Loucy (cell line): ENCODE data around the gene PDK3.

Experiments used
- H2AFZ ChIP-seq: fragments of 200-600 bp; sonication (generic); 2 replicates; pipeline ENCODE4 v1.6.0; 2016; ENCODE audit warnings: antibody characterized with exemption, mild to moderate bottlenecking, low read length, moderate library complexity
- H3F3A ChIP-seq: fragments of 200-600 bp; 2 replicates; pipeline ENCODE4 v1.6.0; 2016; ENCODE audit warnings: antibody characterized with exemption, low read depth, mild to moderate bottlenecking
- H3K27me3 ChIP-seq: fragments of 200-600 bp; sonication (generic); 2 replicates; pipeline ENCODE4 v1.6.1; 2014; ENCODE audit warnings: low read length, mild to moderate bottlenecking; ENCODE audit not compliant: insufficient read depth, poor library complexity, severe bottlenecking
- H3K36me3 ChIP-seq: fragments of 200-600 bp; sonication (generic); 2 replicates; pipeline ENCODE4 v1.6.1; 2016; ENCODE audit warnings: low read length; ENCODE audit not compliant: insufficient read depth
- H3K4me1 ChIP-seq: fragments of 200-600 bp; sonication (generic); 2 replicates; pipeline ENCODE4 v1.5.1; 2014; ENCODE audit warnings: low read length, mild to moderate bottlenecking; ENCODE audit not compliant: insufficient read depth, poor library complexity, severe bottlenecking
- H3K4me2 ChIP-seq: fragments of 200-600 bp; sonication (generic); 2 replicates; pipeline ENCODE4 v1.6.0; 2014; ENCODE audit warnings: antibody characterized with exemption, low read length, low read depth, mild to moderate bottlenecking; ENCODE audit not compliant: poor library complexity, severe bottlenecking
- H3K4me3 ChIP-seq: fragments of 200-600 bp; sonication (generic); 2 replicates; pipeline ENCODE4 v1.5.1; 2014; ENCODE audit warnings: low read length, mild to moderate bottlenecking, mixed read lengths; ENCODE audit not compliant: poor library complexity, severe bottlenecking
- H3K79me2 ChIP-seq: fragments of 200-600 bp; sonication (generic); 2 replicates; pipeline ENCODE4 v1.6.1; 2014; ENCODE audit warnings: low read length; ENCODE audit not compliant: insufficient read depth
- H3K9ac ChIP-seq: fragments of 200-600 bp; sonication (generic); 2 replicates; pipeline ENCODE4 v1.6.0; 2014; ENCODE audit warnings: mild to moderate bottlenecking, low read depth, low read length, moderate library complexity; ENCODE audit not compliant: poor library complexity, severe bottlenecking
- H3K9me2 ChIP-seq: fragments of 200-600 bp; sonication (generic); replicated peaks from 2 replicates; pipeline ENCODE4 v1.6.1; 2016; ENCODE audit warnings: low read depth, low read length, mixed read lengths
- H3K9me3 ChIP-seq: fragments of 200-600 bp; sonication (generic); 2 replicates; pipeline ENCODE4 v1.6.1; 2014; ENCODE audit warnings: mild to moderate bottlenecking, antibody characterized with exemption, low read length, low read depth; ENCODE audit not compliant: insufficient read depth
- H4K20me1 ChIP-seq: fragments of 200-600 bp; sonication (generic); 2 replicates; pipeline ENCODE4 v1.6.0; 2014; ENCODE audit warnings: antibody characterized with exemption, low read length, mild to moderate bottlenecking; ENCODE audit not compliant: insufficient read depth, poor library complexity, severe bottlenecking
- EZH2phosphoT487 ChIP-seq: fragments of 200-600 bp; IDR thresholded peaks from 2 replicates; pipeline ENCODE4 v1.6.1; 2018; ENCODE audit warnings: antibody characterized with exemption, mild to moderate bottlenecking, moderate library complexity, borderline replicate concordance
- TF ChIP-seq, protein P1 (sequence below): fragments of 200-600 bp; sonication (generic); conservative IDR thresholded peaks from 2 replicates; pipeline ENCODE4 v1.5.1; 2014; ENCODE audit warnings: mild to moderate bottlenecking, antibody characterized with exemption, low read length

Gene PDK3

DNA sequence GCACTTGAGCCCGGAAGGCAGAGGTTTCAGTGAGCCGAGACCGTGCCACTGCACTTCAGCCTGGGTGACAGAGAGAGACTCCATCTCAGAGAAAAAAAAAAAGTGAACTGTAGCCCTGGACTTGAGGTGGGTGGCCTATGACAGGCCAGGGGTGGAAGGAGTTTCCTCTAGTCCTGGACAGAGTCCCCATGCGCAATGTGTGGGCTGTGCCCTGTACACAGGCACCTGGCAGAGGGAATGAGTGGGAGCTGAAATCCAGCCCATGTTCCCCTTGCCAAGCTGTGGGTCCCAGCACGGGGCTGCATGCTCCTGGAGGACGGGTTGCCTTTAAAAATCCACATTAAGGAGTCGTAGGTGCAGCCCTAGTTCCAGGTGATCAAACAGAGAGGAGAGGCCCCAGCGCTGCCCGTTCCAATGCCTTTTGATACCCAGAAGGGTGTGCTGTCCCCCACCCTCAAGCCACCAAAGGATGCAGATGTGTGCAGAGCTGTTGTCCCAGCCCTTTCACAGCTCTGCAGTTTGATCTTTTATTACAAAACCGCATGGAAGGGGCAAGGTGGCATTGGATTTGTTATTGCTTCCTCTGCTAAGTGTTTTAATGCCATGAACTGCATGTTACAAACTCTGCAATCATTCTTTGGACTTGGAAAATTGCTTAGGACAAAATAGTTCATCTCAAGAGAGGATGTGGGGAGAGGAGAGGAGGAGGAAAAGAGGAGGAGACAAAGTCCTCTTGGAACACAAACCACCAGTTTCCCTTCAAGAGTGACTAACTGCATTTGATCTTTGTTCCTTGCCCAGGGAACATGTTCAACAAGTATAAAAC lies 38.0 kb upstream of the PDK3 start:
- peak overlapping the region; percentile 86 for H2AFZ ChIP-seq

DNA sequence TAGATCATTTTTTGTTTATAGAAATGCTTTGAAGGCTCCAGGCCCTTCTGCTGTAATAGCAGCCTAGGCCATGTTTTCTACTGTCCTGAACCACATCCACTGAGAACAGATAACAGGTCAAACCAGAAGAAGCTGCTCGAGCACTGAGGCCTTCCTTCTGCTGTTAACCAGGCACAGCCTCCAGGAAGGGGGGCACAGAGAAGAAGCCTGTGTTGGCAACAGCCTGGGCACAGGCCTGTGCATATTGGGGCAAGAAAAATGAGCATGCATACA lies 37.4 kb upstream of the PDK3 start:
- Histone ChIP-seq H4K20me1 (no peaks in the 10 kb centered on the region), H2AFZ (no peak overlapping the region), H3K4me3 (peak overlapping the region; percentile 75), H3K36me3 (no peaks in the 10 kb centered on the region), H3F3A (no peaks in the 10 kb centered on the region), H3K4me2 (peak overlapping the region; percentile 90), H3K9ac (peak overlapping the region; percentile 39), H3K27me3 (no peaks in the 10 kb centered on the region), H3K79me2 (no peaks in the 10 kb centered on the region), H3K4me1 (peaks cover 16% of the 10 kb centered on the region), H3K9me2 (no peaks in the 10 kb centered on the region), H3K9me3 (no peaks in the 10 kb centered on the region)
- TF ChIP-seq EZH2phosphoT487, result no peak
- TF ChIP-seq, protein P1, sequence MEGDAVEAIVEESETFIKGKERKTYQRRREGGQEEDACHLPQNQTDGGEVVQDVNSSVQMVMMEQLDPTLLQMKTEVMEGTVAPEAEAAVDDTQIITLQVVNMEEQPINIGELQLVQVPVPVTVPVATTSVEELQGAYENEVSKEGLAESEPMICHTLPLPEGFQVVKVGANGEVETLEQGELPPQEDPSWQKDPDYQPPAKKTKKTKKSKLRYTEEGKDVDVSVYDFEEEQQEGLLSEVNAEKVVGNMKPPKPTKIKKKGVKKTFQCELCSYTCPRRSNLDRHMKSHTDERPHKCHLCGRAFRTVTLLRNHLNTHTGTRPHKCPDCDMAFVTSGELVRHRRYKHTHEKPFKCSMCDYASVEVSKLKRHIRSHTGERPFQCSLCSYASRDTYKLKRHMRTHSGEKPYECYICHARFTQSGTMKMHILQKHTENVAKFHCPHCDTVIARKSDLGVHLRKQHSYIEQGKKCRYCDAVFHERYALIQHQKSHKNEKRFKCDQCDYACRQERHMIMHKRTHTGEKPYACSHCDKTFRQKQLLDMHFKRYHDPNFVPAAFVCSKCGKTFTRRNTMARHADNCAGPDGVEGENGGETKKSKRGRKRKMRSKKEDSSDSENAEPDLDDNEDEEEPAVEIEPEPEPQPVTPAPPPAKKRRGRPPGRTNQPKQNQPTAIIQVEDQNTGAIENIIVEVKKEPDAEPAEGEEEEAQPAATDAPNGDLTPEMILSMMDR, result no peak

More for the DNA sequence above, 38.0 kb upstream of the PDK3 start:
- Histone ChIP-seq H3K4me2 (peak overlapping the region; percentile 90), H3K9me2 (no peaks in the 10 kb centered on the region), H3K9ac (peak overlapping the region; percentile 75), H3K79me2 (no peaks in the 10 kb centered on the region), H3K4me3 (peak overlapping the region; percentile 75), H3K27me3 (no peaks in the 10 kb centered on the region), H3K4me1 (peaks cover 16% of the 10 kb centered on the region), H3K9me3 (no peaks in the 10 kb centered on the region), H3K36me3 (no peaks in the 10 kb centered on the region), H4K20me1 (no peaks in the 10 kb centered on the region), H3F3A (no peaks in the 10 kb centered on the region)
- TF ChIP-seq EZH2phosphoT487, result no peak
- TF ChIP-seq, protein P1, result peak; percentile 47

DNA sequence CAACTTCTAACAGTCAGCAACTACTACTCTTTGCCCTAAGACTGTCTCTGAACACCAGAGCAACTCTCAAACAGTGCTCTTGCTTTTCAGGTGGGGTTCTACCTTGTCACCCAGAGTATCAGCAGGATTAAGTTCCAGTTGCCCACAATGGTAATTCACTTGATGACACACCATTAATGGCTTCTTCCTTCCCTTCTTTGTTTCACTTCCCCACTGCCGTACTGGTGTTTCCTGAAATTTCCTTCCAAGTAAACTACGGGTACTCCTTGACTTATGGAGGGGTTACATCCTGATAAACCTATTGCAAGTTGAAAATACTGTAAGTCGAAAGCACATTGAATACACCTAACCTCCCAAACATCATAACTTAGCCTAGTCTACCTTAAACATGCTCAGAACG lies 36.6 kb upstream of the PDK3 start:
- Histone ChIP-seq H3K9me3 (no peaks in the 10 kb centered on the region), H3K4me2 (no peak overlapping the region), H3K27me3 (no peaks in the 10 kb centered on the region), H3F3A (no peaks in the 10 kb centered on the region), H3K4me3 (no peak overlapping the region), H3K79me2 (no peaks in the 10 kb centered on the region), H3K36me3 (no peaks in the 10 kb centered on the region), H3K9ac (no peak overlapping the region), H2AFZ (no peak overlapping the region), H3K9me2 (no peaks in the 10 kb centered on the region), H3K4me1 (peaks cover 16% of the 10 kb centered on the region), H4K20me1 (no peaks in the 10 kb centered on the region)
- no peak for TF ChIP-seq EZH2phosphoT487
- TF ChIP-seq, protein P1, result no peak
